HepG2 (cell line): Measurements from ENCODE around the gene C6orf136. TPM values are rescaled to one million over a fixed set of nuclear protein-coding genes. Genes with fewer than 3 reads are reported as not detected.

Experiments used
- ARHGAP35 ChIP-seq: sonication (generic); formaldehyde crosslinking; IDR thresholded peaks from 2 replicates; pipeline ENCODE4 v1.9.0; 2022; ENCODE audit warnings: mild to moderate bottlenecking, inconsistent platforms, moderate library complexity, missing genetic modification reagents, borderline replicate concordance
- ARID4A ChIP-seq: sonication (generic); formaldehyde crosslinking; IDR thresholded peaks from 2 replicates; pipeline ENCODE4 v1.5.0; 2020; ENCODE audit warnings: mild to moderate bottlenecking, missing genetic modification reagents, borderline replicate concordance
- CEBPG ChIP-seq: IDR thresholded peaks from 2 replicates; pipeline ENCODE4 v1.6.1; 2016
- DMAP1 ChIP-seq: IDR thresholded peaks from 2 replicates; pipeline ENCODE4 v1.6.1; 2016
- HNRNPLL ChIP-seq: fragments of 200-400 bp; formaldehyde crosslinking; IDR thresholded peaks from 2 replicates; pipeline ENCODE4 v1.6.1; 2017; ENCODE audit warnings: mild to moderate bottlenecking, low read depth, low read length; ENCODE audit not compliant: poor library complexity, severe bottlenecking
- MIXL1 ChIP-seq: IDR thresholded peaks from 2 replicates; pipeline ENCODE4 v1.6.1; 2016
- POLR2AphosphoS2 ChIP-seq: IDR thresholded peaks from 2 replicates; pipeline ENCODE4 v1.6.1; 2011; ENCODE audit warnings: low read depth, low read length, improper control_type of control experiment
- SALL1 ChIP-seq: sonication (generic); formaldehyde crosslinking; IDR thresholded peaks from 2 replicates; pipeline ENCODE4 v1.8.0; 2022; ENCODE audit warnings: mild to moderate bottlenecking, missing genetic modification reagents
- TGIF2 ChIP-seq: IDR thresholded peaks from 2 replicates; pipeline ENCODE4 v1.6.1; 2016; ENCODE audit warnings: control low read depth, missing compliant biosample characterization
- ZBTB33 ChIP-seq: sonication (generic); formaldehyde crosslinking; IDR thresholded peaks from 2 replicates; pipeline ENCODE4 v1.4.0; 2020; ENCODE audit warnings: missing genetic modification reagents
- ZFAT ChIP-seq: sonication (generic); formaldehyde crosslinking; conservative IDR thresholded peaks from 2 replicates; pipeline ENCODE4 v1.8.1; 2023; ENCODE audit warnings: missing genetic modification reagents, inconsistent platforms
- ZKSCAN5 ChIP-seq: sonication (generic); formaldehyde crosslinking; IDR thresholded peaks from 2 replicates; pipeline ENCODE4 v1.5.1; 2020; ENCODE audit warnings: mild to moderate bottlenecking, missing genetic modification reagents
- ZNF101 ChIP-seq: sonication (generic); formaldehyde crosslinking; IDR thresholded peaks from 2 replicates; pipeline ENCODE4 v1.4.0; 2020; ENCODE audit warnings: mild to moderate bottlenecking, low read depth, missing genetic modification reagents, borderline replicate concordance
- ZNF235 ChIP-seq: sonication (generic); formaldehyde crosslinking; IDR thresholded peaks from 2 replicates; pipeline ENCODE4 v1.8.1; 2023; ENCODE audit warnings: mild to moderate bottlenecking, missing genetic modification reagents, borderline replicate concordance
- ZNF24 ChIP-seq: fragments of 450-650 bp; IDR thresholded peaks from 2 replicates; pipeline ENCODE4 v1.6.1; 2017; ENCODE audit warnings: antibody characterized with exemption, mild to moderate bottlenecking
- ZNF614 ChIP-seq: IDR thresholded peaks from 2 replicates; pipeline ENCODE4 v1.6.1; 2018; ENCODE audit warnings: missing biosample characterization, missing genetic modification reagents, inconsistent platforms, borderline replicate concordance
- polyA plus RNA-seq, 8 experiments: library from polyadenylated mRNA; depleted of rRNA in 3 of 8; stranded (reverse) in 7 of 8; unstranded in 1 of 8; fragments of >200 nt; fragmentation: Illumina TruSeq in 4 of 8; extraction: Trizol in 4 of 8; gene quantifications; 2 replicates each; pipeline versions ENCODE4 v1.2.1 to v1.2.3, GENCODE V29; 2011 to 2016; ENCODE audit warnings: low read depth in 4 of 8, missing spikeins in 1 of 8, mixed read lengths in 1 of 8; ENCODE audit not compliant: insufficient read depth in 1 of 8
- total RNA-seq, 5 experiments: library from RNA; depleted of rRNA; stranded (reverse); fragments of >200 nt; fragmentation: Illumina TruSeq; extraction: Trizol; gene quantifications; 2 replicates each; pipeline ENCODE4 v1.2.3, GENCODE V29; 2016; ENCODE audit warnings: low read depth in 1 of 5
- TF ChIP-seq, protein P1 (sequence below): sonication (generic); formaldehyde crosslinking; IDR thresholded peaks from 2 replicates; pipeline ENCODE4 v1.4.0; 2020; ENCODE audit warnings: mild to moderate bottlenecking, missing genetic modification reagents, borderline replicate concordance
- TF ChIP-seq, protein P2 (sequence below): sonication (generic); formaldehyde crosslinking; conservative IDR thresholded peaks from 2 replicates; pipeline ENCODE4 v1.4.0; 2020; ENCODE audit warnings: missing genetic modification reagents
- TF ChIP-seq, protein P3 (sequence below): IDR thresholded peaks from 2 replicates; pipeline ENCODE4 v1.6.1; 2016; ENCODE audit warnings: low read depth

Gene C6orf136
- total and polyA plus RNA-seq, 2 of the 13 experiments (the other 11 are each of a cell fraction or from before 2014, with no cell fraction given) = 12.0 to 26.2 TPM

GRCh38 chr6:30686908-30687658 lies 40.1 kb downstream of the C6orf136 start (continued):
- TF ChIP-seq, protein P1, sequence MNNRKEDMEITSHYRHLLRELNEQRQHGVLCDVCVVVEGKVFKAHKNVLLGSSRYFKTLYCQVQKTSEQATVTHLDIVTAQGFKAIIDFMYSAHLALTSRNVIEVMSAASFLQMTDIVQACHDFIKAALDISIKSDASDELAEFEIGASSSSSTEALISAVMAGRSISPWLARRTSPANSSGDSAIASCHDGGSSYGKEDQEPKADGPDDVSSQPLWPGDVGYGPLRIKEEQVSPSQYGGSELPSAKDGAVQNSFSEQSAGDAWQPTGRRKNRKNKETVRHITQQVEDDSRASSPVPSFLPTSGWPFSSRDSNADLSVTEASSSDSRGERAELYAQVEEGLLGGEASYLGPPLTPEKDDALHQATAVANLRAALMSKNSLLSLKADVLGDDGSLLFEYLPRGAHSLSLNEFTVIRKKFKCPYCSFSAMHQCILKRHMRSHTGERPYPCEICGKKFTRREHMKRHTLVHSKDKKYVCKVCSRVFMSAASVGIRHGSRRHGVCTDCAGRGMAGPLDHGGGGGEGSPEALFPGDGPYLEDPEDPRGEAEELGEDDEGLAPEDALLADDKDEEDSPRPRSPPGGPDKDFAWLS (CRISPR knock-in tag) = no peak; the same call in 1 of the 2 replicates
- TF ChIP-seq, protein P2, sequence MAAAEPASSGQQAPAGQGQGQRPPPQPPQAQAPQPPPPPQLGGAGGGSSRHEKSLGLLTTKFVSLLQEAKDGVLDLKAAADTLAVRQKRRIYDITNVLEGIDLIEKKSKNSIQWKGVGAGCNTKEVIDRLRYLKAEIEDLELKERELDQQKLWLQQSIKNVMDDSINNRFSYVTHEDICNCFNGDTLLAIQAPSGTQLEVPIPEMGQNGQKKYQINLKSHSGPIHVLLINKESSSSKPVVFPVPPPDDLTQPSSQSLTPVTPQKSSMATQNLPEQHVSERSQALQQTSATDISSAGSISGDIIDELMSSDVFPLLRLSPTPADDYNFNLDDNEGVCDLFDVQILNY (CRISPR knock-in tag) = no peak
- TF ChIP-seq ZBTB33 (CRISPR knock-in tag) (no peak), CEBPG (CRISPR knock-in tag) (no peak), ZKSCAN5 (CRISPR knock-in tag) (no peak), ZNF101 (no peak), TGIF2 (CRISPR knock-in tag) (0 out of 2 replicates have a peak, but pooled peaks have one; percentile 13), ZNF24 (no peak), ZNF235 (CRISPR knock-in tag) (peak; percentile 31; the same call in 1 of the 2 replicates), SALL1 (no peak), MIXL1 (CRISPR knock-in tag) (no peak), ARID4A (CRISPR knock-in tag) (peak; percentile 61), HNRNPLL (peak; percentile 53), ZNF614 (CRISPR knock-in tag) (no peak), DMAP1 (CRISPR knock-in tag) (peak; percentile 69; the same call in 1 of the 2 replicates), ARHGAP35 (CRISPR knock-in tag) (no peak; the same call in 1 of the 2 replicates), POLR2AphosphoS2 (no peak), ZFAT (CRISPR knock-in tag) (no peak)
- TF ChIP-seq, protein P3, sequence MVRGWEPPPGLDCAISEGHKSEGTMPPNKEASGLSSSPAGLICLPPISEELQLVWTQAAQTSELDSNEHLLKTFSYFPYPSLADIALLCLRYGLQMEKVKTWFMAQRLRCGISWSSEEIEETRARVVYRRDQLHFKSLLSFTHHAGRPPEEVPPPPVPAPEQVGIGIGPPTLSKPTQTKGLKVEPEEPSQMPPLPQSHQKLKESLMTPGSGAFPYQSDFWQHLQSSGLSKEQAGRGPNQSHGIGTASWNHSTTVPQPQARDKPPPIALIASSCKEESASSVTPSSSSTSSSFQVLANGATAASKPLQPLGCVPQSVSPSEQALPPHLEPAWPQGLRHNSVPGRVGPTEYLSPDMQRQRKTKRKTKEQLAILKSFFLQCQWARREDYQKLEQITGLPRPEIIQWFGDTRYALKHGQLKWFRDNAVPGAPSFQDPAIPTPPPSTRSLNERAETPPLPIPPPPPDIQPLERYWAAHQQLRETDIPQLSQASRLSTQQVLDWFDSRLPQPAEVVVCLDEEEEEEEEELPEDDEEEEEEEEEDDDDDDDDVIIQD (CRISPR knock-in tag) = no peak
